HCT116 (cell line): ENCODE measurements around the gene TANC1. TPM values are rescaled to one million over a fixed set of nuclear protein-coding genes. Genes with fewer than 3 reads are reported as not detected.

ENCODE experiments used
- ATAC-seq: fragments of 200-7000 bp; cut with Tn5 transposase; 2 replicates; pipeline ENCODE4 v1.9.1; 2020; ENCODE audit warnings: mild to moderate bottlenecking, moderate library complexity
- BruUV-seq: library from RNA; stranded (reverse); fragments of 400-500 nt; replicated peaks from 2 replicates; lab custom pipeline; 2021; lab: Mats Ljungman, UMichigan
- CTCF ChIA-PET: fragments of 300-600 bp; sonication (Branson Sonifier 250); formaldehyde crosslinking; loops from one replicate; lab custom pipeline; 2021; ENCODE audit warnings: antibody characterized with exemption; lab: Charles Lee
- POLR2A ChIA-PET: fragments of 300-600, 350-600 bp; sonication (Branson Sonifier 250); formaldehyde crosslinking; loops from one replicate; lab custom pipeline; 2021; ENCODE audit warnings: antibody characterized with exemption; lab: Charles Lee
- RAD21 ChIA-PET, 2 experiments: fragments of 300-600 bp; sonication (Branson Sonifier 250); formaldehyde crosslinking; loops; one replicate each; lab custom pipeline; 2023; ENCODE audit warnings: low total read pairs in 2 of 2; ENCODE audit not compliant: uncharacterized antibody in 2 of 2, unreplicated experiment in 2 of 2, low non-redundant PET in 1 of 2; lab: Charles Lee
- DNase-seq: peaks from one replicate; pipeline ENCODE4 v3.0.0-alpha.2; 2010; ENCODE audit warnings: low read depth, low spot score
- H2AFZ ChIP-seq: fragments of 200-600 bp; shearing (Covaris generic), sonication (generic); 2 replicates; pipeline ENCODE4 v1.6.1; 2017; ENCODE audit warnings: low read depth, mixed run types, mixed read lengths, antibody characterized with exemption, low read length; ENCODE audit not compliant: poor library complexity, severe bottlenecking
- H3K27ac ChIP-seq: 2 replicates; pipeline ENCODE4 v1.5.1; 2012; ENCODE audit warnings: low read depth, low read length
- H3K27me3 ChIP-seq: fragments of 200-600 bp; sonication (generic); 2 replicates; pipeline ENCODE4 v1.6.1; 2016; ENCODE audit warnings: mixed run types, low read length, mixed read lengths; ENCODE audit not compliant: insufficient read depth
- H3K36me3 ChIP-seq, 2 experiments: fragments of 200-500 bp in 1 of 2; fragments of 200-600 bp in 1 of 2; sonication (Bioruptor generic) in 1 of 2; sonication (generic) in 1 of 2; 2 replicates each; pipeline versions ENCODE4 v1.5.1 to v1.6.1; 2014 to 2016; ENCODE audit warnings: low read length in 2 of 2, inconsistent platforms in 1 of 2, mixed read lengths in 1 of 2, mixed run types in 1 of 2; ENCODE audit not compliant: insufficient read depth in 2 of 2, control insufficient read depth in 1 of 2
- H3K4me1 ChIP-seq, 2 experiments: fragments of 200-600 bp in 1 of 2; sonication (generic) in 1 of 2; 2 replicates each; pipeline versions ENCODE4 v1.5.1 to v1.6.1; 2012 to 2017; ENCODE audit warnings: low read length in 2 of 2, inconsistent platforms in 1 of 2, mild to moderate bottlenecking in 1 of 2, mixed read lengths in 1 of 2, mixed run types in 1 of 2, moderate library complexity in 1 of 2; ENCODE audit not compliant: insufficient read depth in 2 of 2, control insufficient read depth in 1 of 2
- H3K4me2 ChIP-seq: fragments of 200-600 bp; sonication (generic); 2 replicates; pipeline ENCODE4 v1.6.1; 2017; ENCODE audit warnings: mixed run types, low read length, mixed read lengths
- H3K4me3 ChIP-seq, 2 experiments: fragments of 200-600 bp in 1 of 2; sonication (generic) in 1 of 2; replicated peaks in 1 of 2; 2 replicates each; pipeline ENCODE4 v1.5.1; 2011 to 2016; ENCODE audit warnings: low read length in 2 of 2, control low read depth in 1 of 2, low read depth in 1 of 2, mild to moderate bottlenecking in 1 of 2, mixed read lengths in 1 of 2, mixed run types in 1 of 2
- H3K79me2 ChIP-seq: fragments of 200-600 bp; sonication (generic); 2 replicates; pipeline ENCODE4 v1.6.1; 2017; ENCODE audit warnings: mild to moderate bottlenecking, mixed run types, low read length, moderate library complexity, mixed read lengths; ENCODE audit not compliant: insufficient read depth
- H3K9ac ChIP-seq: fragments of 200-600 bp; sonication (generic); 2 replicates; pipeline ENCODE4 v1.6.1; 2016; ENCODE audit warnings: low read length, mixed read lengths
- H3K9me2 ChIP-seq: fragments of 200-600 bp; sonication (generic), shearing (Covaris generic); 2 replicates; pipeline ENCODE4 v1.6.1; 2017; ENCODE audit warnings: mixed run types, mild to moderate bottlenecking, moderate library complexity; ENCODE audit not compliant: insufficient read depth
- H3K9me3 ChIP-seq, 2 experiments: fragments of 200-500 bp in 1 of 2; fragments of 200-600 bp in 1 of 2; sonication (Bioruptor generic) in 1 of 2; sonication (generic) in 1 of 2; 2 replicates each; pipeline ENCODE4 v1.6.1; 2014 to 2017; ENCODE audit warnings: low read length in 2 of 2, mixed read lengths in 2 of 2, inconsistent platforms in 1 of 2, low read depth in 1 of 2, mild to moderate bottlenecking in 1 of 2, mixed run types in 1 of 2, moderate library complexity in 1 of 2; ENCODE audit not compliant: control insufficient read depth in 1 of 2, insufficient read depth in 1 of 2
- H4K20me1 ChIP-seq: fragments of 200-600 bp; sonication (generic), shearing (Covaris generic); 2 replicates; pipeline ENCODE4 v1.6.1; 2017; ENCODE audit warnings: mixed run types, mild to moderate bottlenecking, moderate library complexity; ENCODE audit not compliant: insufficient read depth
- CBX3 ChIP-seq: IDR thresholded peaks from 2 replicates; pipeline ENCODE4 v1.6.1; 2012; ENCODE audit warnings: low read depth
- CEBPB ChIP-seq: IDR thresholded peaks from 2 replicates; pipeline ENCODE4 v1.6.1; 2012; ENCODE audit warnings: low read depth
- EGR1 ChIP-seq: IDR thresholded peaks from 2 replicates; pipeline ENCODE4 v1.6.1; 2012; ENCODE audit warnings: low read depth
- ELF1 ChIP-seq: IDR thresholded peaks from 2 replicates; pipeline ENCODE4 v1.6.1; 2012; ENCODE audit warnings: low read depth, borderline replicate concordance
- EZH2phosphoT487 ChIP-seq: fragments of 200-600 bp; IDR thresholded peaks from 2 replicates; pipeline ENCODE4 v1.6.1; 2018; ENCODE audit warnings: antibody characterized with exemption, borderline replicate concordance
- REST ChIP-seq: IDR thresholded peaks from 2 replicates; pipeline ENCODE4 v1.6.1; 2012; ENCODE audit warnings: low read depth
- SIN3A ChIP-seq: IDR thresholded peaks from 2 replicates; pipeline ENCODE4 v1.6.1; 2012; ENCODE audit warnings: low read depth
- SRF ChIP-seq: IDR thresholded peaks from 2 replicates; pipeline ENCODE4 v1.6.1; 2012; ENCODE audit warnings: low read depth
- YY1 ChIP-seq: IDR thresholded peaks from 2 replicates; pipeline ENCODE4 v1.6.1; 2011; ENCODE audit warnings: low read length, low read depth, moderate library complexity, mild to moderate bottlenecking; ENCODE audit not compliant: insufficient replicate concordance; ENCODE audit errors: extremely low read depth
- ZBTB33 ChIP-seq: IDR thresholded peaks from 2 replicates; pipeline ENCODE4 v1.6.1; 2011; ENCODE audit warnings: mild to moderate bottlenecking, low read length, moderate library complexity; ENCODE audit not compliant: insufficient replicate concordance; ENCODE audit errors: extremely low read depth
- intact Hi-C: fragments of 100-400 bp; cut with micrococcal nuclease; formaldehyde crosslinking; loops from 2 replicates; pipeline ENCODE4 v1.10.0; 2022
- total RNA-seq: library from RNA; stranded (reverse); gene quantifications from one replicate; pipeline ENCODE4 v1.2.1, GENCODE V29; 2021; ENCODE audit not compliant: unreplicated experiment
- TF ChIP-seq, protein P1 (sequence below): IDR thresholded peaks from 2 replicates; pipeline ENCODE4 v1.6.1; 2012

TANC1 gene
- total RNA-seq, 1 experiment from 2014 or later, result 15.1 TPM

DNA sequence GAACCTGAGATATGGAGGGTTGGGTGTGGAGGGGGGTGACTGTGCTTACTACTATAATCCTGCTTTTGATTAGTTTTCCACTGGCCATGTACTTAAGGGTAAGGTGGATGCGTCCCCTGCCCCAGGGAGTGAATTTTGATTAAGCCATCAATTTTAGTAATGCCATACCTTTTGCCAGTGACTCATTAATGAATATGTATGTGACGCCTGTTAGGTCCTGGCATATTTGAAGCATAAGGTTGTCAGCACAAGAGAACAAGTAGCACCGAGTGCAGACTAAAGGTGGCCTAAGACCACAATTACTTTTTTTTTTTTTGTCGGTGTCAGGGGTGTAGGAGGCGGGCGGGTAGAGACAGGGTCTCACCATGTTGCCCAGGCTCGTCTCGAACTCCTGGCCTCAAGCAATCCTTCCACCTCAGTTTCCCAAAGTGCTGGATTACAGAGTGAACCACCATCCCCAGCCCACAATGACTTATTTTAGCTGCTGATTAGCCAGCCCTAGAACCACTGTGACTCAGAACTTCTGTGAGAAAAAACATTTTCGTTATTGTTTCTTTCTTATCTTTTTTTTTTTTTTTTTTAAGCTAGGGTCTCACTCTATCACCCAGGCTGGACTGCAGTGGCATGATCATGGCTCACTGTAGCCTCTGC lies 7.0 kb downstream of the TANC1 start:
- no peak for ATAC-seq
- Histone ChIP-seq H3K9me2 (no peaks in the 10 kb centered on the region), H3K79me2 (peaks cover 62% of the 10 kb centered on the region), H3K27ac (no peak overlapping the region), H3K4me3 (no peak overlapping the region), H4K20me1 (no peaks in the 10 kb centered on the region), H3K4me1 (peaks cover 7 to 17% of the 10 kb centered on the region in 2 experiments; a peak in 3 of 4 replicates), H3K27me3 (no peaks in the 10 kb centered on the region), H3K9me3 (no peaks in the 10 kb centered on the region), H3K4me2 (no peak overlapping the region), H2AFZ (no peak overlapping the region), H3K36me3 (no peaks in the 10 kb centered on the region), H3K9ac (no peak overlapping the region)
- ChIA-PET RAD21 (no interaction called here), CTCF (no interaction called here), POLR2A (no interaction called here)
- intact Hi-C loops, result no loop called here
- no peak for TF ChIP-seq CBX3
- TF ChIP-seq ZBTB33, result no peak
- no peak for TF ChIP-seq ELF1
- no peak for TF ChIP-seq SIN3A
- DNase-seq, result no peak
- no TSS peak for BruUV-seq

- H3K4me2 ChIP-seq, result no peak overlapping the region
- no peaks in the 10 kb centered on the region for H3K4me1 ChIP-seq
- H3K9ac ChIP-seq, result no peak overlapping the region
- H3K4me3 ChIP-seq, result no peak overlapping the region
- no peak overlapping the region for H3K27ac ChIP-seq
- POLR2A ChIA-PET, result no interaction called here
- BruUV-seq, result no TSS peak
- no peak for ATAC-seq
- no peaks in the 10 kb centered on the region for H3K36me3 ChIP-seq
- intact Hi-C loops, result no loop called here
- peaks cover 40% of the 10 kb centered on the region for H3K79me2 ChIP-seq
- no peaks in the 10 kb centered on the region for H3K27me3 ChIP-seq
- CTCF ChIA-PET, result no interaction called here
- DNase-seq, result no peak
- H3K9me2 ChIP-seq, result no peaks in the 10 kb centered on the region
- H4K20me1 ChIP-seq, result no peaks in the 10 kb centered on the region
- RAD21 ChIA-PET, result no interaction called here
- no peak overlapping the region for H2AFZ ChIP-seq
- no peaks in the 10 kb centered on the region for H3K9me3 ChIP-seq
- TF ChIP-seq CBX3 (no peak), SRF (no peak), REST (no peak), EZH2phosphoT487 (no peak), YY1 (no peak), ZBTB33 (no peak), EGR1 (no peak), CEBPB (no peak), SIN3A (no peak)
- TF ChIP-seq, protein P1, sequence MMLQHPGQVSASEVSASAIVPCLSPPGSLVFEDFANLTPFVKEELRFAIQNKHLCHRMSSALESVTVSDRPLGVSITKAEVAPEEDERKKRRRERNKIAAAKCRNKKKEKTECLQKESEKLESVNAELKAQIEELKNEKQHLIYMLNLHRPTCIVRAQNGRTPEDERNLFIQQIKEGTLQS, result no peak
Observed at GRCh38 chr2:158979772-158980171, 11.3 kb downstream of the TANC1 start.
